Urinary bladder (tissue), 4 donors: ENCODE measurements around the gene MAP3K14. TPM values are rescaled to one million over a fixed set of nuclear protein-coding genes. Genes with fewer than 3 reads are reported as not detected.
A peak's percentile ranks its signal among the peaks of the same experiment; 100 is the strongest.

Source experiments
- DNase-seq: peaks from one replicate; pipeline ENCODE4 v3.0.0-alpha.2; 2015; ENCODE audit errors: extremely low spot score
- H3K27ac ChIP-seq: one replicate; pipeline ENCODE4 v1.5.1; 2013; ENCODE audit warnings: low read depth, mild to moderate bottlenecking, moderate library complexity
- H3K36me3 ChIP-seq: one replicate; pipeline ENCODE4 v1.6.1; 2013; ENCODE audit warnings: mild to moderate bottlenecking, moderate library complexity; ENCODE audit not compliant: insufficient read depth
- H3K4me1 ChIP-seq: one replicate; pipeline ENCODE4 v1.6.1; 2013; ENCODE audit warnings: mild to moderate bottlenecking, moderate library complexity; ENCODE audit not compliant: insufficient read depth
- H3K4me3 ChIP-seq: one replicate; pipeline ENCODE4 v1.5.1; 2013; ENCODE audit warnings: low read depth, low read length
- WGBS: extraction: QIAGEN DNeasy Blood & Tissue Kit; methylation state at CpG from one replicate; pipeline ENCODE4 v1.1.7; 2013; 5-methylcytosine and 5-hydroxymethylcytosine counted together
- polyA plus RNA-seq: library from polyadenylated mRNA; stranded (reverse); fragments of 200-250 nt; gene quantifications from one replicate; pipeline ENCODE4 v1.2.3, GENCODE V29; 2013
- total RNA-seq: library from RNA; depleted of rRNA; stranded (reverse); fragments of >200 nt; gene quantifications from one replicate; pipeline ENCODE4 v1.2.3, GENCODE V29; 2014
- donor health status: healthy with polysubstance abuse.
- donor health status: healthy.

MAP3K14 gene
- total and polyA plus RNA-seq, 2 donors: 2.9 to 15.6 TPM

DNA sequence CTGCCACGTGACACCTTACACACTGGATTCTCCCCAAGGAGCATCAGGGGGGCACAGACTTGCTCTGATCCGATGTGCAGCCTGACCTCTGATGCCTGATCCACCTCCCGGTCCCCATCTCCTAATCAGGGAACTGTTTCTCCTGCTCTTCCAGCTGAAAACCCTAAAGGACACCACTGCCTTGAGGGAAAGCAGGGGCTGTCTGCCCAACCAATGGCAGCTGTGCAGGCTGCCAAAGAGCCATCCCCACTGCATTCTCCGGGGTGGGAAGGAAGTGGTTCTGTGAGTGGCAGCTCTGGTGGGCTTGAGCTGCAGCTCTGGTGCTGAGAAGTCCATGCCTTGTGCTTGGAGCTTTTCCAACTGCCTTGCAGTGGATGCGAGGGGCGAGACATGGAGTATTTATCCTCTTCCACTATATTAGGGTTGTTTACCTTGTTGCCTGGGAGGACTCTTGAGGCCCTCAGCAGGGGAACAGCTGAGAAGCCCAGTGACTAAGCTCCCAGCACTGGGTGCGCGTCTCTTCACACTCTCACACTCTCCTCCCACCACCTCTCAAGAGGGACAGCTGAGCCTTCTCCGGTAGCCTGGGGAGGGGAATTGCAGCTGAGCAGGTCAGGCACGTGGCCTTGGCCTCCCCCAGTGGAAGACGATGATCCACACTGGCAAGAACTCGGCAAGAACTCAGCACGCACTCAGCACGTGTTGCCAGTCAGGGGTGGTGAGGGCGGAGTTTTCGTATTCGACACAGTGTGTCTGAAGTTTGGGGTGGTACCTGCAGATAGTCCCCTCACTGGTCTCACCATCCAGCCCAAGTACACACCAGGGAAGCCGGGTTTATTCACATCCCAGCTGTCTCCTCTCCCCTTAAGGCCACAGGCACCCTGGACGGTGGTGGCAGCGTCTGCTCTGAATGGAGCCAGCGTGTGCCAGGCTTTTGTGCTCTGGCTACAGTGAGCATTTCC is 33.9 kb downstream of the MAP3K14 start:
- no peak for DNase-seq
- Histone ChIP-seq H3K27ac (no peak overlapping the region), H3K4me3 (no peak overlapping the region), H3K36me3 (no peaks in the 10 kb centered on the region), H3K4me1 (no peaks in the 10 kb centered on the region)
- 46% methylated on average over 21 of the region's 21 CpGs for WGBS

DNA sequence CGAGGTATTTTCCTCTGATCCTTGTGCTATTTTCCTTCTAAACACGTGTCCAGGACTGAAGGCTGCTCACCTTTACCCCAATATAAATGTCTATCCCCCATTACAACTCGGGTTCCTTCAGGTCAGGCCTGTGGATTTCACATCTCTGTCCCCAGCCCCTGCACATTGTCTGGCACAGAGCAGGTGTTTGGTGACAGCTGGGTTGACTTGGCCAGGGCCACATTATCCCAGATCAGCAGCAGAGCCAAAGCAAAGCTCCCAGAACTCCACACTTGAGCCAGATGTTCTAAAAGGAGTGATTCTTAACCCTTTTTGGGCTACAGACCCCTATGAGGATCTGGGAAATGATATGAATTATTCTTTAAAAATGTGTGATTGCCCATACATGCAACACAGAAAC is 36.9 kb downstream of the MAP3K14 start:
- Histone ChIP-seq H3K36me3 (no peaks in the 10 kb centered on the region), H3K4me1 (no peaks in the 10 kb centered on the region), H3K4me3 (no peak overlapping the region), H3K27ac (no peak overlapping the region)
- 45% methylated on average over 3 of the region's 3 CpGs for WGBS
- DNase-seq: no peak

DNA sequence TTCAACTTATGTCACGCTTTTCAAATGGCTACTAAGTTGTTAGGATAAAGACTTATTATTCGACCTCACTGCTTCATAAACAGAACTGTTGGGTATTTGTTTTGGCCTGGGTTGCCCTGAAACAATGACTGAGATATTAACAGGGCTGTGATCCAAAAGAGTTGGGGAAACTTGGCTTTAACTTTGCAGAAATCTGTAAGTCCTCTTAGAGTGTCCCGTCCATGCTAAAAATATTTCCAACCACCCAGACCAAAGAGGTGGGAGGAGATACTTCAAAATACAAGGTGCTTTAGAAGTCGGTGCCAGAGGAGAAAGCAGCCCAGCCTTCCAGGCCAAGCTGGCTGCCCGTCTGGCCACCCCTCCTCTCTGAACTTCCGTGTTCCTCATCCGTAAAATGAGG is 38.8 kb downstream of the MAP3K14 start:
- H3K4me3 ChIP-seq: no peak overlapping the region
- 16% methylated on average over 7 of the region's 7 CpGs for WGBS
- H3K36me3 ChIP-seq: no peaks in the 10 kb centered on the region
- no peak overlapping the region for H3K27ac ChIP-seq
- DNase-seq: no peak
- H3K4me1 ChIP-seq: no peaks in the 10 kb centered on the region

DNA sequence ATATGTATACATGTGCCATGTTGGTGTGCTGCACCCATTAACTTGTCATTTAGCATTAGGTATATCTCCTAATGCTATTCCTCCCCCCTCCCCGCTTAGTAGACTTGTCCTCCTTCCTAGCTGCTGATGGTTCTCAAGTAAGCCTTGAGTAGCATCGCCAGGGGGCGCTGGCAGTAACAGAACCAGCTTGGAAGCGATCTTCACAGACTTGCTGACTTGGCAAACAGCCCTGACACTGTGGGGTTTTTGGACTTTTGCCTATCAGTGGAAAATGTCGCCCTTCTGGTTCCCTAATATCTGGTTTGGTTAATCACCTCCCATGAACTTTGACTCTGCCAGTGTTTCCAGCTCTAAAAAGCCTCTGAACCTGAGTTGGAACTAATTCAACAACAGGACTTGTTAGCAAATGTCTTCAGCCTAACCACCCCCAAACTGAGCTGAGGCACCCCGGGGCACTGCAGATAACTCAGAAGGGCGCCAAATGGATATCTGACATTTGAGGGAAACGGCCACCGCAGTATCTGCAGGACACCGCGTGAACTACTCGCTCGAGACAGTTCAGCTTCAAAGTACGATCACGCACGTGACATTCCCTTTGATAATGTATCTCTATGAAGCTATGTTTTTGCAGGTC is 39.5 kb downstream of the MAP3K14 start:
- H3K4me3 ChIP-seq: no peak overlapping the region
- DNase-seq: peak; percentile 72
- no peak overlapping the region for H3K27ac ChIP-seq
- H3K4me1 ChIP-seq: no peaks in the 10 kb centered on the region
- no peaks in the 10 kb centered on the region for H3K36me3 ChIP-seq
- WGBS: 31% methylated on average over 16 of the region's 16 CpGs

DNA sequence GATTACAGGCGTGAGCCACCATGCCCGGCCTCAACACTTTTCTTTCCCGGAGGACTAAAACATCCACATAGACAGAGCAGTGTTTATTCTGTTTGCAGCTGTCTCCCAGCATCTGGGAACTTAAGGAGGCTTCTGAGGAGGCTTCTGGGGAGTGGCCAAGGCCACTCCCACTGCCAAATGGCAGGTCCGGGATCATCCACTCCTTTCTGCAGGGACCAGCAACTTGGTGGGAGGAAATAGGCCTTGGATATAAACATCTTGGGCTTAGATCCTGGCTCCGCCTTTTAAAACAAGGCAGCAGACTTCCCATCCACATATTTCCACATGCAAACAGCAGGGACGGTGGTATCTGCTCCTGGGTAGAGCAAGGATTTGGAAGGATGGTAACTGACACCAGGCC is 40.8 kb downstream of the MAP3K14 start:
- no peak overlapping the region for H3K4me3 ChIP-seq
- WGBS: 37% methylated on average over 6 of the region's 6 CpGs
- H3K36me3 ChIP-seq: no peaks in the 10 kb centered on the region
- no peak overlapping the region for H3K27ac ChIP-seq
- DNase-seq: no peak
- H3K4me1 ChIP-seq: no peaks in the 10 kb centered on the region

DNA sequence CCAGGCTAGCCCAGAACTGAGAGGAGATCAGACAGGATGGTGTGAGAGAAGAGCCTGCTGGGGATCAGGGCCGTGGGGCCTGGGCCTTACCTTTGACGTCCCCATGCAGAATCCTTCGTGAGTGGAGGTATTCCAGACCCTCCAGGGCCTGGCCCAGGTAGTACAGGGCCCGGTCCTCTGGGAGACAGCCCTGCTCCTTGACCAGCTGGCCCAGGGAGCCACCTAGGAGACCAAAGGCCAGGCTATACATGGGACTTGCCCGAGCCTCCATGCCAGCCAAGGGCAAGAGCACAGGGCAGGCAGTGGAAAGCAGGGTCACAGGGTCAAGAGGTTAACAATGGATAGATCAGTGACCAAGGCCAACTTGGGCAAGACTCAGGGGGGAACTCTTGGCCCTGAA is 42.8 kb downstream of the MAP3K14 start:
- DNase-seq: no peak
- WGBS: 91% methylated on average over 5 of the region's 5 CpGs
- Histone ChIP-seq H3K36me3 (peaks cover 5% of the 10 kb centered on the region), H3K27ac (no peak overlapping the region), H3K4me1 (no peaks in the 10 kb centered on the region), H3K4me3 (no peak overlapping the region)

DNA sequence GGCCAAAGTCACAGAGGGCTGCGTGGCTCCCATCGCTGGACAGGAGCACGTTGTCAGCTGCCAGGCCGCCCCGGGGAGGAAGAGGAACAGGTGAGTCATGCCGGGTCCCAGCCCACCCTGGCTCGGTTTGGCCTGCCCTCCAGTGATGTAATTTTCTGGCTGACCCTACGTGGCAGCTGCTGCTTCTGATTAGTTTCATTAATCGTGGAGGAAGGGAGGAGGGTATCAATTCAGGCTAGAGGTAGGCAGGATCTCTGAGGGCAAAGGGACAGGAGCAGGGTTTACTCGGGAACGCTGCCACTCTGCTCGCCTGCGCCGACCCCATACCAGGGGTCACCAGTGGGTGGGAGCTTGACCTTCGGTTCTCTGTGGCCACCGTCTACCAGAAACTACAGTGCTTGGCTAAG is 43.3 kb downstream of the MAP3K14 start:
- DNase-seq: no peak
- Histone ChIP-seq H3K4me1 (no peaks in the 10 kb centered on the region), H3K36me3 (peaks cover 5% of the 10 kb centered on the region), H3K4me3 (no peak overlapping the region), H3K27ac (no peak overlapping the region)
- 80% methylated on average over 16 of the region's 16 CpGs for WGBS

DNA sequence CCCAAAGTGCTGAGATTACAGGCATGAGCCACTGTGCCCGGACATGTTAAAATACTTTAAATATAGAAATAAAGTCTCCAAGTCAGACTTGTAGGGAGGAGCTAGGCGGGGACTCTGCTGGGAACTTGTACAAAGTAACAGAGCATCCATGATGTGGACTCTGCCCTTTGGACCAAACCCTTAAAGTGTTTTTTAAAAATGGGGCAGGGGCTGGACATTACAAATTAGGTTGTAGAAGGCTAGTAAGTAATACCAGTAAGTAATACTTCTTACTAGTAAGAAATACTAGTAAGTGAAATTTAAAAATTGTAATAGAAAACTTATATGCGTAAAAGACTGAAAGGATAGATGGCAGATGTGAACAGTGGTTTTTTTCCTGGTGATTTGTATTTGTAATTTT is 45.2 kb downstream of the MAP3K14 start:
- Histone ChIP-seq H3K4me1 (no peaks in the 10 kb centered on the region), H3K4me3 (no peak overlapping the region), H3K27ac (no peak overlapping the region), H3K36me3 (peaks cover 7% of the 10 kb centered on the region)
- no peak for DNase-seq
- 93% methylated on average over 3 of the region's 3 CpGs for WGBS

DNA sequence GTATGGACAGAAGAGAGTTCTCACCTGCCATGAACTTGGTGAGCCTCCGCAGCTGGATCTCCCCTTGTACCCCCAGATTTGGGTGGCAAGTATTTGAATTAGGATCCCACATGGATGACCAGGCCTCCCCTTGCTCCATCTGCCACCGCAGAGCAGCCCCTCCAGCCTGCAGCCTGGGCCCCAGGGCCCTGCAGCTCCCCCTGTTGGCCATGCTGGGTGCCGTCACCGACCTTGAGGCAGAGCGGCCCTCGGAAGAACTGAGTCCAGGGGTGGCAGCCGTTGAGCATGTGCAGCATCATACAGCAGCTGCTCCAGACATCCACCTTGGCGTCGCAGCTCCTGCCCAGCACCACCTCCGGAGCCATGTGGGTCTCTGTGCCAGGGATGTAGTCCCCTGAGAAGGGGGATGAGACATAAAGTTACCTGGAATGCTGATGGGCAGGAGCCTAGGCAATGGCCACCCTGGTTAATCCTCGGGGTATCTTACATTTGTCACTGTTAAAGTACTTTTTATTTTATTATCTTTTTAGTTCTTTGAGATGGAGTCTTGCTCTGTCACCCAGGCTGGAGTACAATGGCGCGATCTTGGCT is 45.9 kb downstream of the MAP3K14 start:
- Histone ChIP-seq H3K4me1 (no peaks in the 10 kb centered on the region), H3K36me3 (peaks cover 7% of the 10 kb centered on the region), H3K27ac (no peak overlapping the region), H3K4me3 (no peak overlapping the region)
- 73% methylated on average over 13 of the region's 13 CpGs for WGBS
- DNase-seq: no peak

DNA sequence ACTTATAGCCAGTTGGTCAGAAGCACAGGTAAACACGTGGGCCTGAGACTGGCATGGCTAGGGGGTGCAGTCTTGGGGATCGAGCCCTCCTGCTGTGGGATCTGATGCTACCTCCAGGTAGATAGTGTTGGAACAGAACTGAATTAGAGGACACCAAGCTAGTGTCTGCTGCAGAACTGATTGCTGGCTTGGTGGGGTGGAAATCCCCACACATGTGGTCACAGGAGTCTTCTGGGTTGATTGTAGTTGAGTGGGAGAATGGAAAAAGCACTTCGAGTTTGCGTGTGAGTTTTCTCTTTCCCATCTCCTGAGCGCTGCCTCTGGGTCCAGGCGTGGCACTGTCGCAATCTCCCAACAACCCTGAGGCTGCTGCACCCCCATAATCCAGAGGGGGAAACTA is 46.9 kb downstream of the MAP3K14 start:
- H3K36me3 ChIP-seq: peaks cover 7% of the 10 kb centered on the region
- 84% methylated on average over 7 of the region's 7 CpGs for WGBS

DNA sequence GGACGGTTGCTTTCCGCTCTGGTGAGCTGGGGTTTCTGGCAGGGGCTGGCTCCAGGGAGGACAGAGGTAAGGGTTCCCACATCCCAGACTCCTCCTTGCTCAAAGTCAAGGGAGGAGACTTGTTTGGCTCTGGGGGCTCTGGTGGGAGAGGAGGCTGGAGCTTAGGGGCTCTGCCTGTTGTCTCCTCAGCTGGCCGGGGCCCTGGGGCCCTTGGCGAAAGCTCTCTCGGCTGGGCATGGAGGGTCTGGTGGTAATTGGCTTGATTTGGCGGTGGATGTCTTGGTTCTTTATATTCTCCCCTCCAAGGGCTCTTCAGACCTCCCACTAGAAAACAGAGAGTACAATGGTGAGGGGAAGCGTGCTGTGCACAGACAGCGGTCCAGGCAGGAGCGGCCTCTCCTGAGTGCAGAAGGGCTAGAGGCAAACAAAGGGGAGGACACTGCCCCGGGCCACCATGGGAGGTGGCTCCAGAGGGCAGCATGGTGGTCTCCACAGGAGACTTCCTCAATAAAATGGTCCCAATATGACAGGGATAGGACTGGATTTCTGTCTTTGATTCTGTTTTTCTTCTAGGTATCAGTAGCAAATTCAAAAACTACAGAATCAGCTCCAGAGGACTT is 49.3 kb downstream of the MAP3K14 start:
- Histone ChIP-seq H3K4me3 (no peak overlapping the region), H3K27ac (no peak overlapping the region), H3K4me1 (no peaks in the 10 kb centered on the region), H3K36me3 (peaks cover 7% of the 10 kb centered on the region)
- 95% methylated on average over 10 of the region's 10 CpGs for WGBS
- DNase-seq: no peak

More for the DNA sequence above, 46.9 kb downstream of the MAP3K14 start:
- DNase-seq: no peak
- no peak overlapping the region for H3K4me3 ChIP-seq
- H3K4me1 ChIP-seq: no peaks in the 10 kb centered on the region
- no peak overlapping the region for H3K27ac ChIP-seq

DNA sequence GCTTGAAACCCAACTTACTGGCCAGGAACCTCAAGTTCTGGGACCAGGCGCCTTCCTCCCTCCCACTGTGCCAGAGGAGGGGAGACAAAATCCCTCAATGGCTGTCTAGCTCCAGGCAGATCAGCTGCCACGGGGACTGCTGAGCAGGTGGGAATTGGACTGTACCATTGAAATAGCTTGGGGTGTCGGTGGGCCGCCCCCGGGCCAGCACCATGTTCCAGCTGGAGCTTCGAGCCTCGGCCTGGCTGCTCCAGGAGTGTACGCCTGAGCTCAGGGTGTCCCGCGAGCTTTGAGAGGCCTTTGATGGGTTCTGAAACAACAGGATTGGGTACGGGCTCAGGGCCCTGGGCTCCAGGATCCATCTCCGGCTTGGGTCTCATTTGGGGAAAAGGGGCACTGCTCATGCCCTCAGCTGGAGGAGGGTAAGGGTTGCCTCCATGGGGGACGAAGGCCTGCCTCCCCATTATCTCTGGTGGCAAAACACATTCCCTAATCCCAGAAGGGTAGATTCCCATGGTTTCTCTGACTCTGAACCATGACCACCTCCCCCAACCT is 50.4 kb downstream of the MAP3K14 start:
- H3K4me1 ChIP-seq: no peaks in the 10 kb centered on the region

DNA sequence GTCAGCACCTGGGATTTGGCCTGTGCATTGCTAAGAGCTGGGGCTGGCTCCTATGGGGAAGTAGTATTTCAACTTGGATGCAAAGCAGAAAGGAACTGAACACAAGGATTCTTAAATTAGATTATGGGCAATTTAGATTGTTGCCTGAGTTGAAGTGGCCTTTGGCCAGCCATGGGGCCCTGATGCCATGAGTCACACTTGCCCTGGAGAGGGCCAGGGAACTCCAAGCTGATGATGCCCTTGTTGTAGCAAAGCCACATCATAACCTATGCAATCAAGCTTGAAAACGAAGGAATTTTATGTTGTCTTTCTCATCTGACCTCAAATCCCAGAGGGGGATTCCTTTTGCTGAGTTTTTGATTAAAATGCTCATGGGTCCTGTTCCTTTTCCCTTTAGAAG is 51.0 kb downstream of the MAP3K14 start:
- H3K4me1 ChIP-seq: no peaks in the 10 kb centered on the region
- peaks cover 7% of the 10 kb centered on the region for H3K36me3 ChIP-seq
- 84% methylated on average over 1 of the region's 1 CpG for WGBS
- DNase-seq: no peak
- H3K4me3 ChIP-seq: no peak overlapping the region
- no peak overlapping the region for H3K27ac ChIP-seq

More for the DNA sequence above, 50.4 kb downstream of the MAP3K14 start:
- DNase-seq: no peak
- Histone ChIP-seq H3K4me3 (no peak overlapping the region), H3K27ac (no peak overlapping the region), H3K36me3 (peaks cover 7% of the 10 kb centered on the region)
- WGBS: 95% methylated on average over 13 of the region's 13 CpGs
